Astrocyte (in vitro differentiated cells and primary cell): Measurements from ENCODE around the gene KCNJ3. TPM values are rescaled to one million over a fixed set of nuclear protein-coding genes. Genes with fewer than 3 reads are reported as not detected.

Experiments used
- DNase-seq: peaks from one replicate; pipeline ENCODE4 v3.0.0-alpha.2; 2010; ENCODE audit warnings: low read depth
- FAIRE-seq: peaks from 2 replicates; lab custom pipeline; 2011; peaks lifted over from hg19 to GRCh38; lab: Jason Lieb, UNC
- H2AFZ ChIP-seq: 2 replicates; pipeline ENCODE4 v1.6.0; 2012; ENCODE audit warnings: low read depth, low read length, inconsistent platforms
- H3K27ac ChIP-seq: 2 replicates; pipeline ENCODE4 v1.5.1; 2011; ENCODE audit warnings: low read depth, low read length, inconsistent platforms
- H3K27me3 ChIP-seq: 2 replicates; pipeline ENCODE4 v1.6.0; 2011; ENCODE audit warnings: low read length, inconsistent platforms; ENCODE audit not compliant: insufficient read depth
- H3K36me3 ChIP-seq: 2 replicates; pipeline ENCODE4 v1.5.1; 2011; ENCODE audit warnings: low read length, inconsistent platforms; ENCODE audit not compliant: insufficient read depth
- H3K4me1 ChIP-seq: 2 replicates; pipeline ENCODE4 v1.5.1; 2011; ENCODE audit warnings: low read length, inconsistent platforms; ENCODE audit not compliant: insufficient read depth
- H3K4me2 ChIP-seq: 2 replicates; pipeline ENCODE4 v1.6.0; 2012; ENCODE audit warnings: low read length, inconsistent platforms
- H3K4me3 ChIP-seq: 2 replicates; pipeline ENCODE4 v1.5.1; 2011; ENCODE audit warnings: low read depth, mild to moderate bottlenecking, low read length, inconsistent platforms; ENCODE audit not compliant: insufficient read depth
- H3K79me2 ChIP-seq: 2 replicates; pipeline ENCODE4 v1.6.0; 2012; ENCODE audit warnings: mild to moderate bottlenecking, low read length, inconsistent platforms; ENCODE audit not compliant: insufficient read depth
- H3K9ac ChIP-seq: 2 replicates; pipeline ENCODE4 v1.6.0; 2012; ENCODE audit warnings: mild to moderate bottlenecking, low read length, inconsistent platforms
- H3K9me3 ChIP-seq: 2 replicates; pipeline ENCODE4 v1.5.1; 2012; ENCODE audit warnings: low read depth, mild to moderate bottlenecking, low read length, inconsistent platforms; ENCODE audit not compliant: insufficient read depth
- H4K20me1 ChIP-seq: 2 replicates; pipeline ENCODE4 v1.6.0; 2012; ENCODE audit warnings: low read length, inconsistent platforms; ENCODE audit not compliant: insufficient read depth
- H3K27ac Mint-ChIP-seq: one replicate; pipeline ENCODE4 v1.8.0; 2021; ENCODE audit warnings: mild to moderate bottlenecking, mixed read lengths; ENCODE audit not compliant: unreplicated experiment
- H3K27me3 Mint-ChIP-seq: one replicate; pipeline ENCODE4 v1.8.0; 2021; ENCODE audit warnings: low read depth, mixed read lengths; ENCODE audit not compliant: unreplicated experiment
- H3K36me3 Mint-ChIP-seq: one replicate; pipeline ENCODE4 v1.8.0; 2021; ENCODE audit warnings: low read depth, mixed read lengths; ENCODE audit not compliant: unreplicated experiment
- H3K4me1 Mint-ChIP-seq: one replicate; pipeline ENCODE4 v1.8.0; 2021; ENCODE audit warnings: low read depth, mixed read lengths; ENCODE audit not compliant: unreplicated experiment
- H3K4me3 Mint-ChIP-seq: one replicate; pipeline ENCODE4 v1.8.0; 2021; ENCODE audit warnings: mild to moderate bottlenecking, moderate library complexity, mixed read lengths; ENCODE audit not compliant: unreplicated experiment
- H3K9me3 Mint-ChIP-seq: one replicate; pipeline ENCODE4 v1.8.0; 2021; ENCODE audit warnings: mild to moderate bottlenecking, mixed read lengths; ENCODE audit not compliant: unreplicated experiment
- EZH2 ChIP-seq: IDR thresholded peaks from 2 replicates; pipeline ENCODE4 v1.6.1; 2012; ENCODE audit warnings: mild to moderate bottlenecking, low read length, inconsistent platforms; ENCODE audit not compliant: insufficient read depth
- total RNA-seq: library from RNA; stranded (reverse); gene quantifications from 2 replicates; pipeline ENCODE4 v1.2.1, GENCODE V29; 2021
- TF ChIP-seq, protein P1 (sequence below): IDR thresholded peaks from 2 replicates; pipeline ENCODE4 v1.5.1; 2011; ENCODE audit warnings: low read depth, mild to moderate bottlenecking, inconsistent platforms, low read length, moderate library complexity; ENCODE audit not compliant: insufficient read depth

The KCNJ3 gene
- total RNA-seq, 1 donor from 2014 or later, result not detected

DNA sequence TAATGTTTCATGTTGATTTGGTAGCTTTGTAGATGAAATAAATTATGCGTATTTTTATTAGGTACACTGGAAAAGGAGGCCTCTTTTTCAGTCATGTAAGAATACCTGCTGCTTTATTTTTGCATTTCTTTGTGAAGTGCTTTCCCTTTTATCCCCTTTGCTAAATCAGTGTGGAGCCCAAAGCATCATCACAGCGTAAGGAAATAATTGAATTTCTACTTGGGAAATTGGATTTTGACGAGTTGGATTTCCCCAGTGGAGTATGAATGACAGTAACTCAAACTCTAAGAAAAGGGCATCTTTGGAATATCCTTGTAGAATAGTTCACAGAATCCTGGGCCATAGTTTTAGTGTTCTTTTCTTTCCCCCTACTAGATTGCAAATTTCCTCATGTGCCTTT, 97.2 kb downstream of the KCNJ3 start:
- TF ChIP-seq, protein P1, sequence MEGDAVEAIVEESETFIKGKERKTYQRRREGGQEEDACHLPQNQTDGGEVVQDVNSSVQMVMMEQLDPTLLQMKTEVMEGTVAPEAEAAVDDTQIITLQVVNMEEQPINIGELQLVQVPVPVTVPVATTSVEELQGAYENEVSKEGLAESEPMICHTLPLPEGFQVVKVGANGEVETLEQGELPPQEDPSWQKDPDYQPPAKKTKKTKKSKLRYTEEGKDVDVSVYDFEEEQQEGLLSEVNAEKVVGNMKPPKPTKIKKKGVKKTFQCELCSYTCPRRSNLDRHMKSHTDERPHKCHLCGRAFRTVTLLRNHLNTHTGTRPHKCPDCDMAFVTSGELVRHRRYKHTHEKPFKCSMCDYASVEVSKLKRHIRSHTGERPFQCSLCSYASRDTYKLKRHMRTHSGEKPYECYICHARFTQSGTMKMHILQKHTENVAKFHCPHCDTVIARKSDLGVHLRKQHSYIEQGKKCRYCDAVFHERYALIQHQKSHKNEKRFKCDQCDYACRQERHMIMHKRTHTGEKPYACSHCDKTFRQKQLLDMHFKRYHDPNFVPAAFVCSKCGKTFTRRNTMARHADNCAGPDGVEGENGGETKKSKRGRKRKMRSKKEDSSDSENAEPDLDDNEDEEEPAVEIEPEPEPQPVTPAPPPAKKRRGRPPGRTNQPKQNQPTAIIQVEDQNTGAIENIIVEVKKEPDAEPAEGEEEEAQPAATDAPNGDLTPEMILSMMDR, result no peak
- no peak for TF ChIP-seq EZH2
- Mint-ChIP-seq H3K4me1 (no peaks in the 10 kb centered on the region), H3K36me3 (no peaks in the 10 kb centered on the region), H3K4me3 (no peak overlapping the region), H3K27me3 (no peaks in the 10 kb centered on the region), H3K9me3 (no peaks in the 10 kb centered on the region), H3K27ac (no peak overlapping the region)
- Histone ChIP-seq H3K36me3 (no peaks in the 10 kb centered on the region), H3K27me3 (no peaks in the 10 kb centered on the region), H3K9me3 (no peaks in the 10 kb centered on the region), H3K79me2 (no peaks in the 10 kb centered on the region), H3K4me2 (no peak overlapping the region), H3K4me3 (no peak overlapping the region), H3K27ac (no peak overlapping the region), H4K20me1 (no peaks in the 10 kb centered on the region), H2AFZ (no peak overlapping the region), H3K9ac (no peak overlapping the region), H3K4me1 (no peaks in the 10 kb centered on the region)
- no peak for FAIRE-seq
- DNase-seq, result no peak

DNA sequence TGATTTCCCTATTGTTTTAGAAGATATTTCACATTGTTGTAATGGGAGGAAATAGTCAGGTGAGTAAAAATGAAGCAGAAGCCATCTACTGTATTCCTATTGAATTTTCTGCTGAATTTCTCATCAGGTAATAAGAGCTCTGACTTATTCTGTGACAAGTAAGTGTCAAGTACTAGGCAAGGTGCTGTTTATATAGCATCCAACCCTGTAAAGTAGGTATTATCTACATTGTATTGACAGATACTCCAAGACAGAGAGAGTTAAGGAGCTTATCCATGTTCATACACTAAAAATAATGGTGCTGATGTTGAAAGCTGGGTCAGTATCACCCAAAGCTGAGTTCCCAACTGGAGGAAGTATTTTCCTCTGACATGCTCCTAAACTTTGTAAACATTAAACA, 106.0 kb downstream of the KCNJ3 start:
- Mint-ChIP-seq H3K27ac (no peak overlapping the region), H3K27me3 (no peaks in the 10 kb centered on the region), H3K4me3 (no peak overlapping the region), H3K36me3 (no peaks in the 10 kb centered on the region), H3K9me3 (peaks cover 5% of the 10 kb centered on the region), H3K4me1 (no peaks in the 10 kb centered on the region)
- H3K4me2 ChIP-seq, result no peak overlapping the region
- H3K9ac ChIP-seq, result no peak overlapping the region
- no peak overlapping the region for H2AFZ ChIP-seq
- no peak for TF ChIP-seq EZH2
- TF ChIP-seq, protein P1, result no peak
- no peaks in the 10 kb centered on the region for H3K36me3 ChIP-seq
- FAIRE-seq (no peak), DNase-seq (no peak)
- no peak overlapping the region for H3K27ac ChIP-seq
- no peaks in the 10 kb centered on the region for H3K79me2 ChIP-seq
- no peaks in the 10 kb centered on the region for H3K27me3 ChIP-seq
- no peaks in the 10 kb centered on the region for H4K20me1 ChIP-seq
- no peaks in the 10 kb centered on the region for H3K9me3 ChIP-seq
- H3K4me1 ChIP-seq, result no peaks in the 10 kb centered on the region
- H3K4me3 ChIP-seq, result no peak overlapping the region

- no peak overlapping the region for H3K27ac Mint-ChIP-seq
- no peaks in the 10 kb centered on the region for H3K27me3 Mint-ChIP-seq
- Histone ChIP-seq H3K4me1 (no peaks in the 10 kb centered on the region), H3K79me2 (no peaks in the 10 kb centered on the region), H2AFZ (no peak overlapping the region), H3K27ac (no peak overlapping the region), H3K9me3 (no peaks in the 10 kb centered on the region), H3K27me3 (no peaks in the 10 kb centered on the region), H3K36me3 (no peaks in the 10 kb centered on the region), H3K9ac (no peak overlapping the region), H4K20me1 (no peaks in the 10 kb centered on the region), H3K4me2 (no peak overlapping the region), H3K4me3 (no peak overlapping the region)
- no peaks in the 10 kb centered on the region for H3K4me1 Mint-ChIP-seq
- DNase-seq, result no peak
- TF ChIP-seq, protein P1, result no peak
- TF ChIP-seq EZH2, result no peak
- peaks cover 2% of the 10 kb centered on the region for H3K9me3 Mint-ChIP-seq
- H3K36me3 Mint-ChIP-seq, result no peaks in the 10 kb centered on the region
- no peak for FAIRE-seq
- no peak overlapping the region for H3K4me3 Mint-ChIP-seq
Measured at GRCh38 chr2:154813636-154814035, 115.1 kb downstream of the KCNJ3 start.
